Caco-2 (cell line): ENCODE measurements around the gene HSFX2. TPM values are rescaled to one million over a fixed set of nuclear protein-coding genes. Genes with fewer than 3 reads are reported as not detected.
"Not testable (repeated sequence)": the region's sequence is repeated elsewhere in the genome, so short reads cannot be mapped to it uniquely, and the experiment has no call there.

Experiments used
- BruUV-seq: library from RNA; stranded (reverse); fragments of 400-500 nt; replicated peaks from 2 replicates; lab custom pipeline; 2021; lab: Mats Ljungman, UMichigan
- CTCF ChIA-PET: fragments of 300-600 bp; sonication (Branson Sonifier 250); formaldehyde crosslinking; loops from one replicate; lab custom pipeline; 2022; ENCODE audit warnings: antibody characterized with exemption; lab: Charles Lee
- POLR2A ChIA-PET: fragments of 300-600 bp; sonication (Branson Sonifier 250); formaldehyde crosslinking; loops from one replicate; lab custom pipeline; 2022; ENCODE audit warnings: antibody characterized with exemption; lab: Charles Lee
- DNase-seq, 2 experiments: peaks; one replicate each; pipeline versions ENCODE4 v3.0.0 to v3.0.0-alpha.2; 2020 to 2022
- H3K27me3 ChIP-seq: replicated peaks from 2 replicates; pipeline ENCODE4 v1.6.0; 2011; ENCODE audit warnings: low read length; ENCODE audit not compliant: control insufficient read depth, insufficient read depth
- H3K36me3 ChIP-seq: 2 replicates; pipeline ENCODE4 v1.5.1; 2011; ENCODE audit warnings: low read length; ENCODE audit not compliant: control insufficient read depth, insufficient read depth
- H3K4me1 ChIP-seq: fragments of 250-450 bp; sonication (Bioruptor Pico); 2 replicates; pipeline ENCODE4 v1.5.1; 2020; ENCODE audit warnings: mild to moderate bottlenecking
- H3K4me3 ChIP-seq: 2 replicates; pipeline ENCODE4 v1.5.1; 2011; ENCODE audit warnings: low read depth, mild to moderate bottlenecking, control low read depth, low read length
- H3K9me3 ChIP-seq: fragments of 250-450 bp; sonication (Bioruptor Pico); 2 replicates; pipeline ENCODE4 v1.5.1; 2020; ENCODE audit warnings: mild to moderate bottlenecking, moderate library complexity
- H3K27ac Mint-ChIP-seq: one replicate; pipeline ENCODE4 v1.8.0; 2022; ENCODE audit warnings: mixed read lengths; ENCODE audit not compliant: unreplicated experiment
- H3K27me3 Mint-ChIP-seq: one replicate; pipeline ENCODE4 v1.8.0; 2022; ENCODE audit warnings: mixed read lengths; ENCODE audit not compliant: insufficient read depth, unreplicated experiment
- H3K36me3 Mint-ChIP-seq: one replicate; pipeline ENCODE4 v1.8.0; 2022; ENCODE audit warnings: mild to moderate bottlenecking, mixed read lengths; ENCODE audit not compliant: insufficient read depth, unreplicated experiment
- H3K4me1 Mint-ChIP-seq: one replicate; pipeline ENCODE4 v1.8.0; 2022; ENCODE audit warnings: low read depth, mixed read lengths; ENCODE audit not compliant: unreplicated experiment
- H3K4me3 Mint-ChIP-seq: one replicate; pipeline ENCODE4 v1.8.0; 2022; ENCODE audit warnings: mild to moderate bottlenecking, moderate library complexity, mixed read lengths; ENCODE audit not compliant: unreplicated experiment
- H3K9me3 Mint-ChIP-seq: one replicate; pipeline ENCODE4 v1.8.0; 2022; ENCODE audit warnings: mixed read lengths; ENCODE audit not compliant: unreplicated experiment
- intact Hi-C: fragments of 100-400 bp; cut with micrococcal nuclease; formaldehyde crosslinking; loops from one replicate; pipeline ENCODE4 v1.10.0; 2022; ENCODE audit not compliant: unreplicated experiment
- total RNA-seq: library from RNA; stranded (reverse); gene quantifications from 2 replicates; pipeline ENCODE4 v1.2.3, GENCODE V29; 2022
- TF ChIP-seq, protein P1 (sequence below), 2 experiments: fragments of 200-600 bp in 1 of 2; IDR thresholded peaks; 1 replicate in 1 of 2; 2 replicates in 1 of 2; pipeline versions ENCODE4 v1.5.1 to v1.8.0; 2011 to 2022; ENCODE audit warnings: antibody characterized with exemption in 1 of 2, control low read depth in 1 of 2, inconsistent platforms in 1 of 2, low read depth in 1 of 2, low read length in 1 of 2, mild to moderate bottlenecking in 1 of 2, moderate library complexity in 1 of 2; ENCODE audit not compliant: insufficient read depth in 1 of 2, severe bottlenecking in 1 of 2, unreplicated experiment in 1 of 2

Gene HSFX2
- total RNA-seq, 1 experiment from 2014 or later, result 0.23 TPM

GRCh38 chrX:149607699-149608098, 12.6 kb upstream of the HSFX2 start:
- H3K27me3 Mint-ChIP-seq, result no peaks in the 10 kb centered on the region
- TF ChIP-seq, protein P1, sequence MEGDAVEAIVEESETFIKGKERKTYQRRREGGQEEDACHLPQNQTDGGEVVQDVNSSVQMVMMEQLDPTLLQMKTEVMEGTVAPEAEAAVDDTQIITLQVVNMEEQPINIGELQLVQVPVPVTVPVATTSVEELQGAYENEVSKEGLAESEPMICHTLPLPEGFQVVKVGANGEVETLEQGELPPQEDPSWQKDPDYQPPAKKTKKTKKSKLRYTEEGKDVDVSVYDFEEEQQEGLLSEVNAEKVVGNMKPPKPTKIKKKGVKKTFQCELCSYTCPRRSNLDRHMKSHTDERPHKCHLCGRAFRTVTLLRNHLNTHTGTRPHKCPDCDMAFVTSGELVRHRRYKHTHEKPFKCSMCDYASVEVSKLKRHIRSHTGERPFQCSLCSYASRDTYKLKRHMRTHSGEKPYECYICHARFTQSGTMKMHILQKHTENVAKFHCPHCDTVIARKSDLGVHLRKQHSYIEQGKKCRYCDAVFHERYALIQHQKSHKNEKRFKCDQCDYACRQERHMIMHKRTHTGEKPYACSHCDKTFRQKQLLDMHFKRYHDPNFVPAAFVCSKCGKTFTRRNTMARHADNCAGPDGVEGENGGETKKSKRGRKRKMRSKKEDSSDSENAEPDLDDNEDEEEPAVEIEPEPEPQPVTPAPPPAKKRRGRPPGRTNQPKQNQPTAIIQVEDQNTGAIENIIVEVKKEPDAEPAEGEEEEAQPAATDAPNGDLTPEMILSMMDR (IDR thresholded peaks at IDR 0.05; ENCODE audit: insufficient read depth in 1 of 2, low read depth in 1 of 2, low read length in 1 of 2, severe bottlenecking in 1 of 2, unreplicated experiment in 1 of 2), result no peak
- BruUV-seq, result no TSS peak
- Histone ChIP-seq H3K4me1 (peaks cover 5% of the 10 kb centered on the region; the same call in 1 of the 2 replicates), H3K36me3 (no peaks in the 10 kb centered on the region), H3K27me3 (no peaks in the 10 kb centered on the region), H3K9me3 (no peaks in the 10 kb centered on the region), H3K4me3 (no peak overlapping the region)
- H3K9me3 Mint-ChIP-seq, result no peaks in the 10 kb centered on the region
- no peak overlapping the region for H3K27ac Mint-ChIP-seq
- ChIA-PET POLR2A (no interaction called here), CTCF (no interaction called here)
- peaks cover 10% of the 10 kb centered on the region for H3K36me3 Mint-ChIP-seq
- H3K4me1 Mint-ChIP-seq, result no peaks in the 10 kb centered on the region
- no peak for DNase-seq
- H3K4me3 Mint-ChIP-seq, result no peak overlapping the region
- intact Hi-C loops, result no loop called here

DNA sequence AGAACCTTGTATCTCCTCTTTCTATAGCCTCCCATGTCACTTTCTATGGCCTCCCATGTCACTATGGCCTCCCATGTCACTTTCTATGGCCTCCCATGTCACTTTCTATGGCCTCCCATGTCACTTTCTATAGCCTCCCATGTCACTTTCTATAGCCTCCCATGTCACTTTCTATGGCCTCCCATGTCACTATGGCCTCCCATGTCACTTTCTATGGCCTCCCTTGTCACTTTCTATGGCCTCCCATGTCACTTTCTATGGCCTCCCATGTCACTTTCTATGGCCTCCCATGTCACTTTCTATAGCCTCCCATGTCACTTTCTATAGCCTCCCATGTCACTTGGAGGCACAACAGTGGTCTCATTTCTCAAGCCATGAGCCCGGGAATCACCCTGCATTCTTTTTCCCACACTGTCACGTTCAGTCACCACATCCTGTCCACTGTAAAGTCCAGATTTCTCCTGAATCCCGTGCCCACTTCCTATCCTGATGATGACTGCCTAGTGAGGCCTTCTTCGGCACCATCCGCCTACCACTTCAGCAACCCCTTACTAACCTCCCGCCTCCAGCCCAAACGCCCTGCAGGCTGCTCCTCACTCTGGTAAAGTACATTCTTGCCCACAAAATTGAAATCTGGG, 10.3 kb upstream of the HSFX2 start:
- H3K9me3 ChIP-seq, H3K9me3 Mint-ChIP-seq, H3K4me3 Mint-ChIP-seq, H3K36me3 ChIP-seq, CTCF ChIA-PET, BruUV-seq, H3K4me1 ChIP-seq, DNase-seq, H3K4me1 Mint-ChIP-seq, POLR2A ChIA-PET, H3K27me3 ChIP-seq, intact Hi-C loops, H3K4me3 ChIP-seq, H3K27ac Mint-ChIP-seq, H3K27me3 Mint-ChIP-seq: not testable (repeated sequence)
- H3K36me3 Mint-ChIP-seq, result peaks cover 10% of the 10 kb centered on the region

DNA sequence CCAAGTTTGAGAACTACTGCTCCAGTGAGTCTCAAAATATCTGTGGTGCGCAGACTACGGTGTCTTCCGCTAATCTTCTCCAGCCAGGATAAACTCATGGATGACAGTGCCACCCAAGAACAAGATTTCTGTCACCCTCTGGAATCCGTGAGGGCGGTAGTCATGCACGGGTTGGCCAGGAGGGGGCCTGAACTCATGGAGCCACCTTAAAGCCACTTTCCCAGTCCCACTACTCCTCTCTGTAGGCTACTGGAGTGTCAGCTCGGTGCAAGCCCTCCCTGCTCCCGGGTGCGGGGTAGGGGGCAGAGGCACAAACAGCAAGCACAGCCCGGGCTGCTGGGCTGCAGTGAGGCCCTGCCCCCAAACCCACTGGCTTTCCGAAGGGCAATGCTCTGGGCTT, 3.5 kb upstream of the HSFX2 start:
- H3K36me3 ChIP-seq, H3K27ac Mint-ChIP-seq, H3K4me1 ChIP-seq, intact Hi-C loops, H3K27me3 Mint-ChIP-seq, H3K36me3 Mint-ChIP-seq, H3K9me3 Mint-ChIP-seq, BruUV-seq, H3K4me3 ChIP-seq, H3K4me1 Mint-ChIP-seq, POLR2A ChIA-PET, H3K4me3 Mint-ChIP-seq, CTCF ChIA-PET, H3K9me3 ChIP-seq, H3K27me3 ChIP-seq: not testable (repeated sequence)
- peak in 1 of 2 experiments; percentile 43 for DNase-seq

DNA sequence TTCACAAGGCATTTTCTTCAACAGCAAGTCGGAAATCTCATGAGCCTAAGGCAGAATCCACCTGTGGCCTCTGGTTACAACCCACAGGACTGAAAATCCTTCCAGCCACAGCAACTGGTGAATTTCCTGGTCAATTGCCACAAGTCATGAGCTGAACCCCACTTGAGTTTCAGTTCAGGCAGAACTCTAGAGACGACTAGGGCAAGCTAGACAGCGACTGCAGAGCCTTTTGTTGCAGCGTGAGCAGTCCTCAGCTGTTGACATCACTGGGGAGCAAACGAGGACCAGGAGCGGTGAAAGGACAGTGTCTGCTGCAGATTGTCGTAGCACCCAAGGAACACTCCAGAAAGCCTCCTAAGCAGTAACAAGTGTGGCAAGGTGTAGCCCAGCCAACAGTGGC, 829 bp upstream of the HSFX2 start:
- CTCF ChIA-PET, result not testable (repeated sequence)

GRCh38 chrX:149590993-149591392, 4.1 kb downstream of the HSFX2 start:
- CTCF ChIA-PET, intact Hi-C loops, BruUV-seq, H3K27ac Mint-ChIP-seq, POLR2A ChIA-PET, H3K9me3 Mint-ChIP-seq, H3K4me1 Mint-ChIP-seq, H3K36me3 ChIP-seq, H3K27me3 ChIP-seq, H3K36me3 Mint-ChIP-seq, H3K27me3 Mint-ChIP-seq, H3K9me3 ChIP-seq, H3K4me3 ChIP-seq, H3K4me3 Mint-ChIP-seq, H3K4me1 ChIP-seq, DNase-seq: not testable (repeated sequence)

More for the DNA sequence above, 829 bp upstream of the HSFX2 start:
- H3K36me3 ChIP-seq, H3K36me3 Mint-ChIP-seq, H3K27ac Mint-ChIP-seq, DNase-seq, BruUV-seq, H3K9me3 Mint-ChIP-seq, H3K4me1 Mint-ChIP-seq, H3K4me1 ChIP-seq, H3K4me3 ChIP-seq, intact Hi-C loops, H3K27me3 ChIP-seq, H3K4me3 Mint-ChIP-seq, POLR2A ChIA-PET, H3K27me3 Mint-ChIP-seq, H3K9me3 ChIP-seq: not testable (repeated sequence)

DNA sequence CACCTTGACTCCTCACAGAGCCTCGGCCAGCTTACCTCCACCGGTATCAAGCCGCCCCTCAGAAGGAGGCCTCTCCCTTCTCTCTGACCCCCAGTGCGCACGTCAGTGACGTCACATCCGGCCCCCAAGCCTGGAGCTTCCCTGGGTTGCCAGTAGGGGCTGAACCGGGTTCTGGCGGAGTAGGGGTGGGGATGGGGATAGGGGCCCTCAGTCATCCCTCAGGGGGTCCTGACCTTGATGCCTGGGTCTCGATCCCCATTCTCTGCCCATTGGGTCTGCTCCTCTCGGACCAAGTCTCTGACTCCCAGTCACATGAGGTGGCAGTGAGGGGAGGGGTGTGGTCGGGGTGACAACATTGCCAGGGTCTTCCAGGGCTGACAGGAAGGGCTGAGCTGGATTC, 7.8 kb downstream of the HSFX2 start, which contains the start of gene MAGEA9B:
Gene MAGEA9B, minus strand, starts transcription at position 101 of the 400 bp plus-strand sequence. CDS start 4,280 bp downstream, outside the sequence.
- CTCF ChIA-PET, result not testable (repeated sequence)

More for the DNA sequence above, 7.8 kb downstream of the HSFX2 start, which contains the start of gene MAGEA9B:
- DNase-seq, H3K36me3 Mint-ChIP-seq, H3K9me3 Mint-ChIP-seq, H3K27ac Mint-ChIP-seq, H3K4me1 ChIP-seq, H3K36me3 ChIP-seq, H3K27me3 ChIP-seq, intact Hi-C loops, POLR2A ChIA-PET, H3K27me3 Mint-ChIP-seq, H3K4me1 Mint-ChIP-seq, H3K4me3 ChIP-seq, BruUV-seq, H3K9me3 ChIP-seq, H3K4me3 Mint-ChIP-seq: not testable (repeated sequence)
